Activated CD4-positive, alpha-beta T cell treated with anti-CD3 and anti-CD28 coated beads, Interleukin-2, amount 10 ng/mL, durations not matched to agents 24 days and 14 days (primary cell): Measurements from ENCODE around the gene TRIM10. TPM values are rescaled to one million over a fixed set of nuclear protein-coding genes. Genes with fewer than 3 reads are reported as not detected.
"Not testable (repeated sequence)": the region's sequence is repeated elsewhere in the genome, so short reads cannot be mapped to it uniquely, and the experiment has no call there.

Experiments
- DNase-seq: peaks from one replicate; pipeline ENCODE4 v3.0.0; 2022
- H3K27ac Mint-ChIP-seq: one replicate; pipeline ENCODE4 v1.8.0; 2022; ENCODE audit warnings: mild to moderate bottlenecking, mixed read lengths
- H3K27me3 Mint-ChIP-seq: one replicate; pipeline ENCODE4 v1.8.0; 2022; ENCODE audit warnings: mixed read lengths
- H3K36me3 Mint-ChIP-seq: one replicate; pipeline ENCODE4 v1.8.0; 2022; ENCODE audit warnings: low read depth, mild to moderate bottlenecking, mixed read lengths
- H3K4me1 Mint-ChIP-seq: one replicate; pipeline ENCODE4 v1.8.0; 2021; ENCODE audit warnings: mixed read lengths
- H3K4me3 Mint-ChIP-seq: one replicate; pipeline ENCODE4 v1.8.0; 2022; ENCODE audit warnings: mild to moderate bottlenecking, moderate library complexity, mixed read lengths
- H3K9me3 Mint-ChIP-seq: one replicate; pipeline ENCODE4 v1.8.0; 2021; ENCODE audit warnings: mixed read lengths
- intact Hi-C: fragments of 100-400 bp; cut with micrococcal nuclease; formaldehyde crosslinking; loops from one replicate; pipeline ENCODE4 v1.15.1; 2023
- total RNA-seq: library from RNA; stranded (reverse); gene quantifications from 2 replicates; pipeline ENCODE4 v1.2.3, GENCODE V29; 2022

Gene TRIM10
- total RNA-seq, 1 donor from 2014 or later: 0.07 TPM

DNA sequence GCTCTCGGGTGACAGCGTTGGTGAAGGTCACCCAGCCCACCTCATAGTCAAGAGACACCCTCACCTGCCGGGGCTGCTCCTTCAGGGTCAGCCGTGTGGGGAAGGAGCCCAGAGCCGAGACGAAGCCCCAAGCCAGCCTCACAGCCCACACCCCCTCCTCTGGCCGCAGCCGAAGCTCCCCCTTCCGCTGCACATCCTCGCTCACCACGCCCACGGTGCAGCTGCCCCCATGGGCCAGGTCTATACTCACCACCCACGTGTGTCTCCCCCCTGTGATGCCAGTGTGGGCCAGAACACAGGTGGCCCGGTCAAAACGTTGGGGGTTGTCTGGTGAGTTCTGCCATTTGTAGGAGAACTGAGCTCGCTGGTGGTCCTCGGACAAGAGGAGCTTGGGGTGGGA, 7.0 kb downstream of the TRIM10 start:
- intact Hi-C loops: no loop called here
- Mint-ChIP-seq H3K36me3 (no peaks in the 10 kb centered on the region), H3K4me3 (no peak overlapping the region), H3K9me3 (no peaks in the 10 kb centered on the region), H3K4me1 (peaks cover 21% of the 10 kb centered on the region), H3K27me3 (peaks cover 11% of the 10 kb centered on the region), H3K27ac (no peak overlapping the region)
- no peak for DNase-seq

DNA sequence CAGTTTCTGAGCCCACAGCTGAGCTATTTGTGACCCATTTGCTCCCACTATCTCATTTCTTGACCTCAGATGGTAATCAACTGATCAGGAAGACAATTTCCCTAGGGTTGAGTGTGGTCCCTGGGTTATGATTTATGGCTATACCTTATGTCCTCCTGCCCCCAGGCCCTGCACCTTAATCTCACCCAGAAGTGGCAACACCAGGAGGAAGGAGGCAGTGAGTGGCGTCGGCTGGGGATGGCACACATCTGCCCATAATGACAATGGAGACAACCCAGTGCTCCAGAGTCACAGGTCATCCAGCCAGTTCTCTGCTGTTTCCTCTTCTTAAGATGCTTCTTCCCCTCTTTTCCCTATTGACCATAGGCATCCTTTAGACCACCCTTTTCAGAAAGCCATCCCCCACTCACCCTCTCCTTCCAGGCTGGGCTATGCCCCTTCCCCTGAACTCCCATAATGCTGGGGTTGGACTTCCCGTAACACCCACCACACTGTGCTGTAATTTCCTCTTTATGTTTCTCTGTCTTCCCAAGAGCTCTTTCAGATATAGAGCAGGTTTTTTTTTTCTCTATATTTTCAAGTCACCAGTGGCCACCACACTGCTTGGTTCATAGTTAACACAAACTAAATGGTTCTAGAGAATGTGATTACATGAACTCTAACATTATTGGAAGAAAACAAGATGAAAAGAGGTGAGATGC, 8.0 kb downstream of the TRIM10 start:
- H3K4me3 Mint-ChIP-seq: no peak overlapping the region
- H3K36me3 Mint-ChIP-seq: no peaks in the 10 kb centered on the region
- H3K4me1 Mint-ChIP-seq: peaks cover 11% of the 10 kb centered on the region
- no peak for DNase-seq
- H3K27me3 Mint-ChIP-seq: peaks cover 11% of the 10 kb centered on the region
- intact Hi-C loops: no loop called here
- no peak overlapping the region for H3K27ac Mint-ChIP-seq
- H3K9me3 Mint-ChIP-seq: no peaks in the 10 kb centered on the region

DNA sequence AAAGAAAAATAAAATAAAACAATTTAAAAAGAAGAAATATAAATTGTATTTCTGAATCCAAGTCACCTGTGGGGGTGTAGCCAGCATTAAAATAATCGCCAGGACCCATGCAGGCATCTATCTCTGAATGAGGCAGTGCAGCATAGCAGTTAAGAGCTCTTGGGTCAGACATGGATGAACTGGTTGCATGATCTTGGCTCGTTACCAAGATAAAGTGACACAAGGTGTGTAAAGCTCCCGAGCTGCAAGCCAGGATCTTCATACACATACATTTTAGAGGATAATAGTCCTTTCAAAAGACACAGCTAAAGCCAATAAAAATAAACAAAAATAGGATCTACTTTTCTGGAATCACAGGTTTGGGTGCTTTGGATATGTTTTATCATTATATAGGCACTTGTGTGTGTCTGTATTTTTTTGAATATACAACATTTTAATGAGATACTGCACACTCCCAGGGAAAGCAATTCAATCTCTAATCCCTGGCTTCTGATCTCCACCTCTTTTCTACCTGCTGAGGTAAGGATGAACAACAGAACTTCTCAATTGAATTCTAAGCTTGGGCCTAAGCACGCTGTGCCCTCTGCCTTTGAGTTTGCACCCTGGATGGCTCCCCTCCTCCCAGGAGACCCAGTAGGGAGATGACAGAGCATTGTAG, 8.9 kb downstream of the TRIM10 start:
- H3K36me3 Mint-ChIP-seq: no peaks in the 10 kb centered on the region
- peaks cover 12% of the 10 kb centered on the region for H3K4me1 Mint-ChIP-seq
- intact Hi-C loops: no loop called here
- no peak overlapping the region for H3K27ac Mint-ChIP-seq
- no peak for DNase-seq
- no peak overlapping the region for H3K4me3 Mint-ChIP-seq
- H3K27me3 Mint-ChIP-seq: peaks cover 11% of the 10 kb centered on the region
- H3K9me3 Mint-ChIP-seq: no peaks in the 10 kb centered on the region

DNA sequence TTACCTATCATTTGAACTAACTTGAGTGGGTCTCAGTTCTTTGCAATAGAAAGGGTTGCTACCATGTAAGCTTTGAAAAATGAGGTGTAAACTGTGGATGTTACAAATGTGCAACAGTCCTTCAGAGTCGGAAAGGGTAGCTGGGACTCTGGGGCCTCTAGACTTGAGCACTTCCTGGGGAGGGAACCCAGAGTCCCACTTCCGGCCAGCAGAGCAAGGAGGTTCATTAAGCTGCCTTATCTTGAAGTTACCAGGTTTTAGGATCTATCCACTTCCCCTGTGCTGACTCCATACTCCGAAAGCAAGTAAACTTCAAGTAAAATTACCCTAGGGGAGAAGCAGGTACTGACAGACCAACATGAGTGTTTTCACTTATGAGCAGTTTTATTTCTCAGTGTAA, 9.4 kb downstream of the TRIM10 start:
- no peak overlapping the region for H3K27ac Mint-ChIP-seq
- peaks cover 13% of the 10 kb centered on the region for H3K4me1 Mint-ChIP-seq
- intact Hi-C loops: no loop called here
- no peak for DNase-seq
- peaks cover 11% of the 10 kb centered on the region for H3K27me3 Mint-ChIP-seq
- H3K4me3 Mint-ChIP-seq: no peak overlapping the region
- no peaks in the 10 kb centered on the region for H3K36me3 Mint-ChIP-seq
- H3K9me3 Mint-ChIP-seq: no peaks in the 10 kb centered on the region

DNA sequence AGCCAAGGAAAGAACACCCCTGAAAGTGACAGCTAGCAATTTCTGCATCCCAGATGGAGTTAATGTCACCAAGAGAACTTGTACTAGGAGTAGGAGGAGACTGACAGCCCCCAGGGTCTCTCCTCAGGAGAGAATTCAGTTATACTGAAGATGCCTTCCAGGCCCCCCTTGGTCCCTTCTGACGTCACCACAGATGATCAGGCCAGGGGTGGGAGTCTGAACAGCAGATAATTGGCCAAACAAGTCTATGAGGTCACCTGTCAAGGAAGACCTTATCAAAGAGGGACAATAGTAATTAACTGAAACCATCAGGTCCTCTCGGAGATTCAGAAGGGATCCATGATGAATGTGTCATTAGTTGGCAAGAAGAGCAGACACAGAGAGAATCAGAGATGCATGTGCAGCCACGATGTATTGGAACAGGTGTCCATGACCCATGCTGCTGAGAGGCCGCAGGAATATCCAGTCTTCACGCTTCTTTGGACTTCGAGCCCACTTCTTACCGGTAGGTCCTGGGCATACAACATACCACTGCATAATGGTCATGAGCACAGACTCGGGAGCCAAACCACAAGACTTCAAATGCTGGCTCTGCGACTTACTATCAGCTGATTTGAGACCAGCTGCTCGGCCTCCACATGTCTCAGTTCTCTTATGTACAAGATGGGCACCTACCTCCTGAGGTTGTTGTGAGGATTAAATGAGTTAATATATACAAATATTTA, 10.2 kb downstream of the TRIM10 start:
- no peak overlapping the region for H3K4me3 Mint-ChIP-seq
- H3K27ac Mint-ChIP-seq: no peak overlapping the region
- H3K27me3 Mint-ChIP-seq: peaks cover 12% of the 10 kb centered on the region
- DNase-seq: no peak
- H3K9me3 Mint-ChIP-seq: no peaks in the 10 kb centered on the region
- H3K4me1 Mint-ChIP-seq: peaks cover 13% of the 10 kb centered on the region
- no peaks in the 10 kb centered on the region for H3K36me3 Mint-ChIP-seq
- intact Hi-C loops: no loop called here

DNA sequence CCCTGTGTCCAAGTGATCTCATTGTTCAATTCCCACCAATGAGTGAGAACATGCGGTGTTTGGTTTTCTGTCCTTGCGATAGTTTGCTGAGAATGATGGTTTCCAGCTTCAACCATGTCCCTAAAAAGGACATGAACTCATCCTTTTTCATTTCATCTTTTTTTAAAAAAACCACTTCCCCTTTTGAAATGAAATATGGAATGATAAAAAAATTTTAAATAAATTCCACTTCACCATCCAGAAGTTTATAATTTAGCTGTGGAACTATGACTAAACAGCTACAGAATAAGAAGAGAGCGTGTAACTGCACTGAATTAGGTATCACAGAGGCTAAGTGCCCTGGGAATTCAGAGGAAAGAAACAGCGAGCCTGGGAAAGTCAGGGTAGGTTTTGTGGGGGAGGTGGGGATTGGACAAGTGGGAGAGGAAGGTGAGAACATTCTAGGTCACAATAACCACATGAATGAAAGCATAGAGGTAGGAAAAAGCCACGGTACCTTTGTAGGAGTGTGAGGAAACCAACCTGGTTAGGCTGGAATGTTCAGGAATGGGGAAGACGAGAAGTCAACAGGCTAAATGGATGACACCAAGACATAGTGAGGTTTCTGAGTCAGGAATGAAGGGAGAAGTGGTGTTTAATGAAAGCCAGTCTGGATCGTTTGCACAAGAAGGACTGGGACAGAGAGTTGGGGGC, 11.0 kb downstream of the TRIM10 start:
- peaks cover 17% of the 10 kb centered on the region for H3K27me3 Mint-ChIP-seq
- peaks cover 13% of the 10 kb centered on the region for H3K4me1 Mint-ChIP-seq
- H3K9me3 Mint-ChIP-seq: no peaks in the 10 kb centered on the region
- intact Hi-C loops: no loop called here
- no peak overlapping the region for H3K27ac Mint-ChIP-seq
- H3K4me3 Mint-ChIP-seq: no peak overlapping the region
- H3K36me3 Mint-ChIP-seq: no peaks in the 10 kb centered on the region
- no peak for DNase-seq

DNA sequence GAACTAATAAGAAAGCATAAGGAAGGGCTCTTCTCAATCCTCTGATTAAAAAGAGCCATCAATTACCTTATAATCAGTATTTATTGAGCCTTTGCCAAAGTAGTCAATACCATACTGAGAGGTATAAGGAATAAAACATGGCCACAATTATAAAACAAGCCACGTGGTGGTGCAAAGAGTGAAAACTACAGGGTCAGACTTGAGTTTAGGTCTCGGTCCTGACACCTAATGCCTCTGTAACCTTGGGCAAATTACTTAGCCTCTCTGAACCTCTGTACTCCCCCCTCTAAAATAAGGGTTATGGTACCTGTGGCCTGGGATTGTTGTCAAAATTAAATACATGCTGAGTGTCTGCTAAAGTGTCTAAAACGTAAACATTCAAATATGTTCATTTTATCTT, 11.8 kb downstream of the TRIM10 start:
- H3K4me1 Mint-ChIP-seq: peaks cover 13% of the 10 kb centered on the region
- intact Hi-C loops: no loop called here
- H3K9me3 Mint-ChIP-seq: no peaks in the 10 kb centered on the region
- H3K4me3 Mint-ChIP-seq: no peak overlapping the region
- DNase-seq: no peak
- H3K36me3 Mint-ChIP-seq: no peaks in the 10 kb centered on the region
- no peak overlapping the region for H3K27ac Mint-ChIP-seq
- H3K27me3 Mint-ChIP-seq: peaks cover 22% of the 10 kb centered on the region

DNA sequence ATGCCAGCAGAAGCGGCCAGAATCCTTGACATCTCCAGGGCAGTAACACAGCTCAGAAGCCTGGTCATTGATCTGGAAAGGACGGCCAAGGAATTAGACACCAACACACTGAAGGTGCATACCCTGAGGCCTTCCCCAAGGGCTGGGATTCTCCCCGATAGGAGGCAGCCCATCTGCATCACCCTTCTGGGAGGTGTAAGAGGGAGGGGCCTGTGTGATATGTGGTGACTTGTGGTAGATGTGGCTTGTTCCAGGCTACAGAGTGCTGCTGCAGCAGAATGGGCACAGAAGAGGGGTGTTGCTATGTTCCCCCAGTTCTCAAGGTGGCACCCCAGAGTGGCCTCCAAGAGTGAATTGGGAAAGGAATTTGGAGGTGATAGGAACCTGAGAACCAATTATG, 13.9 kb downstream of the TRIM10 start:
- H3K27me3 Mint-ChIP-seq: peaks cover 33% of the 10 kb centered on the region
- intact Hi-C loops: no loop called here
- H3K4me3 Mint-ChIP-seq: no peak overlapping the region
- H3K4me1 Mint-ChIP-seq: peaks cover 10% of the 10 kb centered on the region
- H3K27ac Mint-ChIP-seq: no peak overlapping the region
- no peaks in the 10 kb centered on the region for H3K9me3 Mint-ChIP-seq
- H3K36me3 Mint-ChIP-seq: no peaks in the 10 kb centered on the region
- no peak for DNase-seq

DNA sequence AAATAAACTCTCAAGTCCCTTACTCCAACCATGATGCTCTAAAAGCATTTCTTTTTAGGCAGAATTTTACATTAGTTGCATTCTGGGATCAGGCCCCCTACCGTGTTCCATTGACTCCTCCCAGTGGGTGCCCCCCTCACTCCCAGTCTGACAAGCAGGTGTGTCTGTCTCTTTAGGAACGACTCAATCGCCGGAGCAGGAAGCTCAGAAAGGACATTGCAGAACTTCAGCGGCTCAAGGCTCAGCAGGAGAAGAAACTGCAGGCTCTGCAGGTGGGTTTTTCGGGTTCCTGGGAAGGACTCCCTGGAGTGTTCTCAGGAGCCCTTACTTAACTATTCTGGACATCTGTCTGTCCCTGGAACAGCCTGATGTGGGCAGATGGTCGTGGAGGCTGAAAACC, 15.2 kb downstream of the TRIM10 start:
- H3K36me3 Mint-ChIP-seq: no peaks in the 10 kb centered on the region
- DNase-seq: no peak
- H3K27ac Mint-ChIP-seq: no peak overlapping the region
- no peaks in the 10 kb centered on the region for H3K9me3 Mint-ChIP-seq
- H3K27me3 Mint-ChIP-seq: peaks cover 43% of the 10 kb centered on the region
- intact Hi-C loops: no loop called here
- H3K4me3 Mint-ChIP-seq: no peak overlapping the region
- peaks cover 6% of the 10 kb centered on the region for H3K4me1 Mint-ChIP-seq

DNA sequence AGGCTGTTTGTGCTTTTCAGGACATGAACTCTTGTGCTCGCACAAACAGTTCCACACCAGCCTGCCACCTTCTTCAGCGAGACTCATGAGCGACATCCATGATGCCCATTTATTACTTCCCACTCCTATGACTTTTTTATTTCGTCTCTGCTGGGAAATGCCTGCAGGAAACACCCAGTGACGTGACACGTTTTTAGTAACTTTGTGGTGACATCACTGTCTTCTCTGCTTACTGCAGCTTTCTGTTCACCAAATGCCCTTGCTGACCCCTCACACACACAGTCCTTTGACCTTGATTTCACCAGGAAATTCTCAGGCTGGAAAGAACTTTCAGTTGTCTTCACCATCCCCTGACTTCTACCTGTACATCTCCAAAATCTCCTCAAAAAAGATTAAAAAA, 16.2 kb downstream of the TRIM10 start:
- Mint-ChIP-seq H3K4me3 (no peak overlapping the region), H3K9me3 (no peaks in the 10 kb centered on the region), H3K27me3 (peaks cover 46% of the 10 kb centered on the region), H3K36me3 (no peaks in the 10 kb centered on the region), H3K27ac (no peak overlapping the region), H3K4me1 (peaks cover 4% of the 10 kb centered on the region)
- DNase-seq: no peak
- intact Hi-C loops: no loop called here

DNA sequence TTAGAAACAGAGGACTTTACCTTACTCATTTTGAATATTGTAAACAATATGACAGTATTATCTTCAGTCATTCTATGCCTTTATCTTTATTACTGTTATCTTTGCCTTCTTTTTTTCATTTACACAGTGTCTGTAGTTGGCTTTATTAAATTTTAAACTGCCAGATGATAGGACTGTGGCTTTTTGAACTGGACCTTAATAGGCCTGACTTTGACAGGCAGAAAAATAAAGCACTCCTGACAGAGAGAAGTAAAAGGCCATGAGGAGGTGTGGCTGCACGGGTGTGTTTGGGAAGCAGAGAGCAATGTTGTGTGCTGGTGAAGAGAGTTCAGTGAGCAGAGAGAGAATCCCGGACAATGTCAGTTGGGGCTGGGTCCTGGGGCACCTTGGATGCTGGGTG, 17.2 kb downstream of the TRIM10 start:
- Mint-ChIP-seq H3K9me3 (no peaks in the 10 kb centered on the region), H3K4me3 (no peak overlapping the region), H3K27ac (no peak overlapping the region), H3K36me3 (no peaks in the 10 kb centered on the region), H3K4me1 (peaks cover 4% of the 10 kb centered on the region), H3K27me3 (peaks cover 53% of the 10 kb centered on the region)
- intact Hi-C loops: no loop called here
- DNase-seq: no peak

DNA sequence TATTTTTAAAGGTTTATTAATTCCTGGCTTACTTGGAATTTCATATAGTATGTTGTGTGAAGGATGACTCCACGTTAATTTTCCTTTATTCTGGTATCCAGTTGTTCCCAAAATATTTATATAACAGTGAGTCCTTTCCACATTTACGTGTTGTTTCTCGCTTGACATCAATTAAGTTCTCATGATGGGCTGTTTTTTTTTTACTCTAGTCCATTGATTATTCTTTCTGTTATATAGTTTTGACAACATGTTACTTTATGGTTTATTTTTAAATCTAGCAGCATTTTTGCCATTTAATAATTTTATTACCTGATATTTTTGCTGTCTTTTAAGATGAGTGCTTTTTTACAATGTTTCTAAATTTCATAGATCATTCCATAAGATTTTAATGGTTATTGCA, 18.3 kb downstream of the TRIM10 start:
- Mint-ChIP-seq H3K36me3 (no peaks in the 10 kb centered on the region), H3K27ac (no peak overlapping the region), H3K4me3 (no peak overlapping the region), H3K27me3 (peaks cover 63% of the 10 kb centered on the region), H3K9me3 (no peaks in the 10 kb centered on the region), H3K4me1 (peaks cover 4% of the 10 kb centered on the region)
- intact Hi-C loops: no loop called here
- no peak for DNase-seq

DNA sequence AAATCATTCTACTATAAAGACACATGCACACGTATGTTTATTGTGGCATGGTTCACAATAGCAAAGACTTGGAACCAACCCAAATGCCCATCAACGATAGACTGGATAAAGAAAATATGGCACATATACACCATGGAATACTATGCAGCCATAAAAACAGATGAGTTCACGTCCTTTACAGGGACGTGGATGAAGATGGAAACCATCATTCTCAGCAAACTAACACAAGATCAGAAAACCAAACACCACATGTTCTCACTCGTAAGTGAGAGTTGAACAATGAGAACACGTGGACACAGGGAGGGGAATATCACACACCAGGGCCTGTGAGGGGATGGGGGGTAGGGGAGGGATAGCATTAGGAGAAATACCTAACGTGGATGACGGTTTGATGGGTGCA, 20.8 kb downstream of the TRIM10 start:
- H3K9me3 Mint-ChIP-seq, DNase-seq, H3K4me3 Mint-ChIP-seq, H3K27ac Mint-ChIP-seq, intact Hi-C loops, H3K36me3 Mint-ChIP-seq, H3K4me1 Mint-ChIP-seq: not testable (repeated sequence)
- peaks cover 70% of the 10 kb centered on the region for H3K27me3 Mint-ChIP-seq
